Natural killer cell (primary cell): ENCODE measurements around the gene ITIH3. TPM values are rescaled to one million over a fixed set of nuclear protein-coding genes. Genes with fewer than 3 reads are reported as not detected.

Experiments
- ATAC-seq, 3 donors: fragments of 150-1000 bp in 2 of 3; fragments of 200-7000 bp in 1 of 3; cut with Tn5 transposase; 1 replicate in 1 of 3; 2 replicates in 2 of 3; pipeline ENCODE4 v1.10.0; 2021; ENCODE audit warnings: mild to moderate bottlenecking in 2 of 3, moderate library complexity in 2 of 3
- DNase-seq, 2 donors: peaks; one replicate each; pipeline versions ENCODE4 v3.0.0 to v3.0.0-alpha.2; 2013 to 2021; ENCODE audit warnings: mixed read lengths in 1 of 2
- H3K27ac ChIP-seq: one replicate; pipeline ENCODE4 v1.5.1; 2013; ENCODE audit warnings: mild to moderate bottlenecking, low read length
- H3K27me3 ChIP-seq: one replicate; pipeline ENCODE4 v1.6.1; 2013; ENCODE audit warnings: low read length; ENCODE audit not compliant: control insufficient read depth, insufficient read depth
- H3K36me3 ChIP-seq: one replicate; pipeline ENCODE4 v1.6.1; 2013; ENCODE audit warnings: low read length; ENCODE audit not compliant: control insufficient read depth, insufficient read depth
- H3K4me1 ChIP-seq: one replicate; pipeline ENCODE4 v1.6.1; 2013; ENCODE audit warnings: low read length; ENCODE audit not compliant: control insufficient read depth, insufficient read depth
- H3K4me3 ChIP-seq: one replicate; pipeline ENCODE4 v1.5.1; 2013; ENCODE audit warnings: low read length
- H3K9me3 ChIP-seq: one replicate; pipeline ENCODE4 v1.6.1; 2013; ENCODE audit warnings: low read length; ENCODE audit not compliant: control insufficient read depth, insufficient read depth
- H3K27ac Mint-ChIP-seq, 2 donors: one replicate each; pipeline ENCODE4 v1.8.0; 2022; ENCODE audit warnings: mild to moderate bottlenecking in 2 of 2, mixed read lengths in 2 of 2, moderate library complexity in 1 of 2
- H3K27me3 Mint-ChIP-seq, 2 donors: one replicate each; pipeline ENCODE4 v1.8.0; 2022; ENCODE audit warnings: low read depth in 2 of 2, mixed read lengths in 2 of 2
- H3K36me3 Mint-ChIP-seq: one replicate; pipeline ENCODE4 v1.8.0; 2022; ENCODE audit warnings: mixed read lengths
- H3K4me1 Mint-ChIP-seq, 2 donors: one replicate each; pipeline ENCODE4 v1.8.0; 2022; ENCODE audit warnings: mixed read lengths in 2 of 2
- H3K4me3 Mint-ChIP-seq: one replicate; pipeline ENCODE4 v1.8.0; 2022; ENCODE audit warnings: mild to moderate bottlenecking, moderate library complexity, mixed read lengths
- H3K9me3 Mint-ChIP-seq, 2 donors: one replicate each; pipeline ENCODE4 v1.8.0; 2022; ENCODE audit warnings: mixed read lengths in 2 of 2
- CTCF ChIP-seq: fragments of 200-600 bp; IDR thresholded peaks from one replicate; pipeline ENCODE4 v1.8.0; 2022; ENCODE audit warnings: antibody characterized with exemption
- WGBS: methylation state at CpG from one replicate; pipeline ENCODE4 v1.1.7; 2013; ENCODE audit warnings: missing lambda C conversion rate; ENCODE audit not compliant: insufficient coverage; 5-methylcytosine and 5-hydroxymethylcytosine counted together
- intact Hi-C: fragments of 100-400 bp; cut with micrococcal nuclease; formaldehyde crosslinking; loops from one replicate; pipeline ENCODE4 v1.14.2; 2022
- total RNA-seq, 4 donors: library from RNA; stranded (reverse); fragments of 120-200 nt in 1 of 4; gene quantifications; one replicate each; pipeline versions ENCODE4 v1.2.3 to v1.2.4, GENCODE V29; 2013 to 2022

Gene ITIH3
- total RNA-seq, 3 donors from 2014 or later (not counting 1 experiment from before 2014, with no cell fraction given): not detected

DNA sequence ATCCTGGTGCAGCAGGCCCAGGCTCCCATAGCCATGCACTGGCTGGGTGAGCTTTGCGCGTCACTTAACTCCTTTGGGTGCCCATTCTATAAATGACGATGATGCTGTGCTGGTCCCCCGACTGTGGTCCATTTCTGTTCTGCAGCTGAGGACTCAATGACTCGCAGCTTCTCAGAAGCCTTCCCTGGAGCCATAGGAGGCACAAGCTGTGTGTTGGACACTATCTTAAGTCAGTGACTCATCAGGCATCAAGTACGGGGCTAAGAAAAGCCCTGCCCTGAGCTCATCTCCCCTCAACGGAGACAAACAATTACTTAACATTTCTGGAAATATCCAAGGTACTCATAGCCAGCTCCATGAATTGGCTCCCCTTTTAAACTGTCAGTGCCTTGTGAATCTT, 54.0 kb downstream of the ITIH3 start:
- no peak for DNase-seq
- Mint-ChIP-seq H3K4me1 (peaks cover 0 to 6% of the 10 kb centered on the region in 2 donors), H3K9me3 (no peaks in the 10 kb centered on the region), H3K36me3 (peaks cover 9% of the 10 kb centered on the region), H3K27me3 (no peaks in the 10 kb centered on the region), H3K4me3 (no peak overlapping the region), H3K27ac (no peak overlapping the region)
- H3K27me3 ChIP-seq: no peaks in the 10 kb centered on the region
- 81% methylated on average over 7 of the region's 7 CpGs for WGBS
- peaks cover 37% of the 10 kb centered on the region for H3K36me3 ChIP-seq
- H3K4me3 ChIP-seq: no peak overlapping the region
- H3K9me3 ChIP-seq: no peaks in the 10 kb centered on the region
- intact Hi-C loops: loop anchor here (10.0 kb wide), 1 partner anchor 86 kb away; no protein-coding TSS in a partner anchor
- ATAC-seq: no peak
- no peak for TF ChIP-seq CTCF
- H3K4me1 ChIP-seq: no peaks in the 10 kb centered on the region
- no peak overlapping the region for H3K27ac ChIP-seq

DNA sequence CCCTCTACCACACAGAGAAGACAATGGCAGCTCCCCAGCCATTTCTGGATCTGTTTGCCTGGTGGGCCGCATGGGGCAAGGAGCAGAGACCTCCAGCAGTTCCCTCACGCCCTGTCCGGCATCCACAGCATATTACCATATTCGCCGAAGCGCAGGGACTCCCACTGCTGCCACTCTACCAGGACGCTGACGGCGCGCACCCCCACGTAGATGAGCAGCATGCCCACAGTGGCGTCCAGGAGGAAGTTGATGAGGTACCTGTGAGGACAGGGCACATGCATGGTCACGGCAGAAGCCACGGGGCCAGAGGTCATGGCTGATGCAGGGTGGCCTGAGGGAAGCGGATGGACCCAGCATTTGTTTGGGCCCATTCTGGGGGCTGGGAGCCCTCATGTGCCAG, 55.1 kb downstream of the ITIH3 start:
- WGBS: 98% methylated on average over 15 of the region's 15 CpGs
- intact Hi-C loops: loop anchor here (2.0 to 10.0 kb wide), 2 partner anchors 85 to 223 kb away; no protein-coding TSS in a partner anchor
- TF ChIP-seq CTCF: no peak

DNA sequence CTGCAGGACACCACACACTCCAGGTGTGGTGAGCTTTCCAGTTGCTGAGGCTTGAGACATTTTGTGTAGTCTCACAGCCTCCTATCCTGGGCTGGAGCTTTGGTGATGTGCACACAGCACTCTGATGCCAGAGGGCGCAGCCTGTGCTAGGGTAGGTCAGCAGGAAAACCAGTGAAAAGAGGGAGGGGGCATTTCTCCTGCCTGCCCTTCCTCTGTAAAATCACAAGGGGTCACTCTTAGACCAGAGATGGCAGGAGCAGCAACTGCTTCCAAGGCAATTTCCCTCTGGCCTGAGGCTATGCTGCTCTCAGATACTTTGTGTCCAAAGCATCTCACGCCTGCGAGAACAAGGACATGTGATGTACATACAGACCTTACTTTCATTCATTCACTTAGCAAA, 56.8 kb downstream of the ITIH3 start:
- no peak overlapping the region for H3K4me3 Mint-ChIP-seq
- Histone ChIP-seq H3K4me3 (no peak overlapping the region), H3K9me3 (no peaks in the 10 kb centered on the region), H3K4me1 (no peaks in the 10 kb centered on the region), H3K36me3 (peaks cover 42% of the 10 kb centered on the region), H3K27me3 (no peaks in the 10 kb centered on the region), H3K27ac (no peak overlapping the region)
- ATAC-seq (peak in 2 of 3 donors; percentile 36 to 51), DNase-seq (peak in 1 of 2 donors; percentile 49)
- H3K9me3 Mint-ChIP-seq: no peaks in the 10 kb centered on the region
- intact Hi-C loops: loop anchor here (2.0 kb wide), 1 partner anchor 221 kb away; no protein-coding TSS in a partner anchor
- H3K27ac Mint-ChIP-seq: no peak overlapping the region
- H3K4me1 Mint-ChIP-seq: no peaks in the 10 kb centered on the region
- 84% methylated on average over 3 of the region's 3 CpGs for WGBS
- H3K27me3 Mint-ChIP-seq: no peaks in the 10 kb centered on the region
- peaks cover 9% of the 10 kb centered on the region for H3K36me3 Mint-ChIP-seq
- TF ChIP-seq CTCF: no peak

More for the DNA sequence above, 55.1 kb downstream of the ITIH3 start:
- peaks cover 9% of the 10 kb centered on the region for H3K36me3 Mint-ChIP-seq
- H3K27ac ChIP-seq: no peak overlapping the region
- no peak overlapping the region for H3K4me3 ChIP-seq
- no peaks in the 10 kb centered on the region for H3K9me3 Mint-ChIP-seq
- H3K4me1 ChIP-seq: no peaks in the 10 kb centered on the region
- peaks cover 40% of the 10 kb centered on the region for H3K36me3 ChIP-seq
- no peaks in the 10 kb centered on the region for H3K27me3 ChIP-seq
- DNase-seq (no peak), ATAC-seq (no peak)
- H3K4me3 Mint-ChIP-seq: no peak overlapping the region
- no peaks in the 10 kb centered on the region for H3K27me3 Mint-ChIP-seq
- no peaks in the 10 kb centered on the region for H3K4me1 Mint-ChIP-seq
- no peaks in the 10 kb centered on the region for H3K9me3 ChIP-seq
- H3K27ac Mint-ChIP-seq: no peak overlapping the region

DNA sequence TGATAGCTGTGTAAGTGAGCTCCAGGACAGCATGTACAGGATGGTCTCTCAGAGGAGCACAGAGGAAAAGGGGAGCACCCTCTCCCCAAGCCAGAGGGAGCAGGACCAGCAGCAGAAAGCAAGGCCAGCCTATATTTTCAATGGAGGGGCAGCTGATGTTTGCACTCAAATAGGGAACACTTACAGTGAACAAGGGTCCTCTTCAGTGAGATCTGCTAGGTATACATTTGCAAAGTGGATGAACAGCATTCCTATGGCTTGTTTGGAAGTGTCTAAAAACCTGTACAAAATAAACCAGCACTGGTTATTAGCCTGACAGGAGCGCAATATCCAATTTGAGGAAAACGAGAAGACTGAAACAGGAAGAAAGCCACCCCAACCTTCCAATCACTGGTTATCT, 57.8 kb downstream of the ITIH3 start:
- Mint-ChIP-seq H3K9me3 (no peaks in the 10 kb centered on the region), H3K27ac (no peak overlapping the region)

More for the DNA sequence above, 57.8 kb downstream of the ITIH3 start:
- no peak for TF ChIP-seq CTCF
- WGBS: 93% methylated on average over 2 of the region's 2 CpGs
- H3K4me3 Mint-ChIP-seq: no peak overlapping the region
- peaks cover 5% of the 10 kb centered on the region for H3K36me3 Mint-ChIP-seq
- no peaks in the 10 kb centered on the region for H3K9me3 ChIP-seq
- no peaks in the 10 kb centered on the region for H3K4me1 ChIP-seq
- no peaks in the 10 kb centered on the region for H3K4me1 Mint-ChIP-seq
- H3K36me3 ChIP-seq: peaks cover 41% of the 10 kb centered on the region
- H3K27ac ChIP-seq: no peak overlapping the region
- H3K27me3 Mint-ChIP-seq: no peaks in the 10 kb centered on the region
- no peaks in the 10 kb centered on the region for H3K27me3 ChIP-seq
- intact Hi-C loops: no loop called here
- DNase-seq: no peak
- no peak overlapping the region for H3K4me3 ChIP-seq
- no peak for ATAC-seq
